B cell (primary cell): ENCODE data around the gene SFTPD. TPM values are rescaled to one million over a fixed set of nuclear protein-coding genes. Genes with fewer than 3 reads are reported as not detected.

Experiments
- ATAC-seq: fragments of 200-7000 bp; cut with Tn5 transposase; one replicate; pipeline ENCODE4 v1.10.0; 2021; ENCODE audit warnings: low read depth, mild to moderate bottlenecking, moderate number of reproducible peaks, moderate library complexity
- CTCF ChIA-PET: fragments of 350-600 bp; sonication (Branson Sonifier 250); formaldehyde crosslinking; loops from one replicate; lab custom pipeline; 2021; ENCODE audit warnings: antibody characterized with exemption, inconsistent platforms; lab: Charles Lee
- POLR2A ChIA-PET: fragments of 350-600 bp; sonication (Branson Sonifier 250); formaldehyde crosslinking; loops from one replicate; lab custom pipeline; 2021; ENCODE audit warnings: antibody characterized with exemption; lab: Charles Lee
- DNase-seq: peaks from one replicate; pipeline ENCODE4 v3.0.0; 2013
- H2AFZ ChIP-seq: 2 replicates; pipeline ENCODE4 v1.6.1; 2012; ENCODE audit warnings: mild to moderate bottlenecking, low read depth, low read length; ENCODE audit not compliant: insufficient read depth, poor library complexity, severe bottlenecking
- H3K27ac ChIP-seq, 2 donors: 1 replicate in 1 of 2; 2 replicates in 1 of 2; pipeline ENCODE4 v1.5.1; 2012 to 2013; ENCODE audit warnings: low read length in 2 of 2, mild to moderate bottlenecking in 2 of 2, moderate library complexity in 1 of 2
- H3K27me3 ChIP-seq, 4 experiments: fragments of 200-600 bp in 1 of 4; sonication (generic) in 1 of 4; replicated peaks in 1 of 4; 1 replicate in 2 of 4; 2 replicates in 2 of 4; pipeline versions ENCODE4 v1.6.1 to v1.7.0; 2013 to 2016; ENCODE audit warnings: low read length in 3 of 4, mild to moderate bottlenecking in 2 of 4, mixed read lengths in 1 of 4, moderate library complexity in 1 of 4; ENCODE audit not compliant: insufficient read depth in 4 of 4, control insufficient read depth in 3 of 4; ENCODE audit errors: control extremely low read depth in 1 of 4
- H3K36me3 ChIP-seq, 2 experiments: replicated peaks in 1 of 2; 1 replicate in 1 of 2; 2 replicates in 1 of 2; pipeline versions ENCODE4 v1.6.1 to v1.7.1; 2013; ENCODE audit warnings: low read length in 1 of 2; ENCODE audit not compliant: insufficient read depth in 2 of 2, control insufficient read depth in 1 of 2; ENCODE audit errors: control extremely low read depth in 1 of 2, extremely low read depth in 1 of 2
- H3K4me1 ChIP-seq, 2 donors: fragments of 200-600 bp in 1 of 2; sonication (generic) in 1 of 2; 1 replicate in 1 of 2; 2 replicates in 1 of 2; pipeline versions ENCODE4 v1.5.1 to v1.6.1; 2013 to 2017; ENCODE audit warnings: low read length in 2 of 2; ENCODE audit not compliant: control insufficient read depth in 2 of 2, insufficient read depth in 2 of 2
- H3K4me2 ChIP-seq: replicated peaks from 2 replicates; pipeline ENCODE3; 2012; ENCODE audit warnings: mild to moderate bottlenecking, low read depth, low read length; ENCODE audit not compliant: poor library complexity, severe bottlenecking
- H3K4me3 ChIP-seq, 5 experiments: fragments of 200-600 bp in 1 of 5; sonication (generic) in 1 of 5; 1 replicate in 3 of 5; 2 replicates in 2 of 5; pipeline versions ENCODE4 v1.5.1 to v1.7.0; 2011 to 2016; ENCODE audit warnings: low read length in 4 of 5, mild to moderate bottlenecking in 4 of 5, low read depth in 2 of 5, control low read depth in 1 of 5, moderate library complexity in 1 of 5; ENCODE audit not compliant: insufficient read depth in 1 of 5; ENCODE audit errors: control extremely low read depth in 1 of 5, extremely low read depth in 1 of 5
- H3K79me2 ChIP-seq: fragments of 200-600 bp; sonication (generic); one replicate; pipeline ENCODE4 v1.6.0; 2016; ENCODE audit warnings: low read length; ENCODE audit not compliant: control insufficient read depth, insufficient read depth
- H3K9ac ChIP-seq: fragments of 200-600 bp; sonication (generic); 2 replicates; pipeline ENCODE4 v1.6.1; 2017; ENCODE audit warnings: mild to moderate bottlenecking, low read length, moderate library complexity
- H3K9me3 ChIP-seq, 3 donors: one replicate each; pipeline versions ENCODE4 v1.6.1 to v1.7.1; 2013; ENCODE audit warnings: low read length in 2 of 3; ENCODE audit not compliant: control insufficient read depth in 2 of 3, insufficient read depth in 1 of 3; ENCODE audit errors: control extremely low read depth in 1 of 3
- H4K20me1 ChIP-seq: 2 replicates; pipeline ENCODE4 v1.6.0; 2012; ENCODE audit warnings: mild to moderate bottlenecking, low read length; ENCODE audit not compliant: insufficient read depth, control insufficient read depth, poor library complexity, severe bottlenecking
- H3K27ac Mint-ChIP-seq: one replicate; pipeline ENCODE4 v1.8.0; 2021; ENCODE audit warnings: mixed read lengths
- H3K27me3 Mint-ChIP-seq: one replicate; pipeline ENCODE4 v1.8.0; 2021; ENCODE audit warnings: mixed read lengths
- H3K4me1 Mint-ChIP-seq: one replicate; pipeline ENCODE4 v1.8.0; 2021; ENCODE audit warnings: mixed read lengths
- H3K4me3 Mint-ChIP-seq: one replicate; pipeline ENCODE4 v1.8.0; 2021; ENCODE audit warnings: mixed read lengths
- H3K9me3 Mint-ChIP-seq: one replicate; pipeline ENCODE4 v1.8.0; 2022; ENCODE audit warnings: mixed read lengths; ENCODE audit not compliant: insufficient read depth
- CTCF ChIP-seq: fragments of 200-600 bp; IDR thresholded peaks from one replicate; pipeline ENCODE4 v1.8.0; 2022; ENCODE audit warnings: antibody characterized with exemption, mild to moderate bottlenecking
- EZH2 ChIP-seq: IDR thresholded peaks from 2 replicates; pipeline ENCODE4 v1.6.1; 2012; ENCODE audit warnings: borderline replicate concordance, low read depth, mild to moderate bottlenecking, moderate library complexity, low read length; ENCODE audit not compliant: insufficient read depth, poor library complexity, severe bottlenecking
- WGBS: methylation state at CpG from one replicate; pipeline ENCODE4 v1.1.5; 2013; ENCODE audit warnings: missing lambda C conversion rate; ENCODE audit not compliant: insufficient coverage; 5-methylcytosine and 5-hydroxymethylcytosine counted together
- intact Hi-C: fragments of 100-400 bp; cut with micrococcal nuclease; formaldehyde crosslinking; loops from one replicate; pipeline ENCODE4 v1.10.0; 2022
- polyA plus RNA-seq: library from polyadenylated mRNA; depleted of rRNA; stranded (reverse); fragments of >200 nt; gene quantifications from 2 replicates; pipeline ENCODE4 v1.2.3, GENCODE V29; 2012
- total RNA-seq, 2 donors: library from RNA; stranded (reverse); fragments of 120-200 nt in 1 of 2; gene quantifications; 1 replicate in 1 of 2; 2 replicates in 1 of 2; pipeline versions ENCODE4 v1.2.3 to v1.2.4, GENCODE V29; 2013 to 2022

Gene SFTPD
- total and polyA plus RNA-seq, 2 donors (not counting 1 experiment from before 2014, with no cell fraction given), result 0.24 to 0.59 TPM

GRCh38 chr10:79936625-79937615, 12.0 kb downstream of the SFTPD start:
- H3K4me1 ChIP-seq, result peaks cover 42 to 45% of the 10 kb centered on the region in 2 donors
- no peaks in the 10 kb centered on the region for H3K9me3 Mint-ChIP-seq
- peak; percentile 44 for ATAC-seq
- peak overlapping the region; percentile 80 for H3K4me3 Mint-ChIP-seq
- H3K27ac Mint-ChIP-seq, result peak overlapping the region; percentile 97
- H2AFZ ChIP-seq, result peak overlapping the region; percentile 3
- no peak for TF ChIP-seq EZH2
- no peak for TF ChIP-seq CTCF
- intact Hi-C loops, result loop anchor here (5.0 to 10.0 kb wide), 4 partner anchors 250 to 1632 kb away; no protein-coding TSS in a partner anchor
- POLR2A ChIA-PET, result interaction anchor here (0.7 to 1.2 kb wide), 2 partner anchors 20 to 32 kb away, joined by 3 to 6 read pairs; no protein-coding TSS in a partner anchor
- H3K27me3 Mint-ChIP-seq, result peaks cover 14% of the 10 kb centered on the region
- H3K4me1 Mint-ChIP-seq, result peaks cover 55% of the 10 kb centered on the region
- H3K36me3 ChIP-seq, result no peaks in the 10 kb centered on the region
- CTCF ChIA-PET, result interaction anchor here (1.1 to 2.4 kb wide), 3 partner anchors 8 to 110 kb away, joined by 3 to 8 read pairs (median 5); no protein-coding TSS in a partner anchor
- H3K27me3 ChIP-seq, result peaks cover 0 to 3% (median 0%) of the 10 kb centered on the region in 4 experiments
- no peak overlapping the region for H3K4me3 ChIP-seq
- peak overlapping the region; percentile 31 to 41 for H3K27ac ChIP-seq
- H3K9me3 ChIP-seq, result no peaks in the 10 kb centered on the region
- DNase-seq, result peak; percentile 70
- no peaks in the 10 kb centered on the region for H4K20me1 ChIP-seq
- no peaks in the 10 kb centered on the region for H3K79me2 ChIP-seq
- peak overlapping the region; percentile 64 for H3K4me2 ChIP-seq
- 25% methylated on average over 8 of the region's 9 CpGs for WGBS
- no peak overlapping the region for H3K9ac ChIP-seq
